MM.1S (cell line): ENCODE data around the gene RCSD1.

Experiments used
- EZH2 ChIP-seq: fragments of 300-600 bp; sonication (generic); optimal IDR thresholded peaks from 2 replicates; pipeline ENCODE3; 2017; ENCODE audit warnings: low read depth, mild to moderate bottlenecking, antibody characterized with exemption, low read length, mixed read lengths
- TF ChIP-seq, protein P1 (sequence below): fragments of 300-600 bp; sonication (generic); IDR thresholded peaks from 2 replicates; pipeline ENCODE4 v1.5.1; 2016; ENCODE audit warnings: antibody characterized with exemption, low read length, mixed read lengths

GRCh38 chr1:167667536-167667935 is 37.5 kb downstream of the RCSD1 start:
- TF ChIP-seq, protein P1, sequence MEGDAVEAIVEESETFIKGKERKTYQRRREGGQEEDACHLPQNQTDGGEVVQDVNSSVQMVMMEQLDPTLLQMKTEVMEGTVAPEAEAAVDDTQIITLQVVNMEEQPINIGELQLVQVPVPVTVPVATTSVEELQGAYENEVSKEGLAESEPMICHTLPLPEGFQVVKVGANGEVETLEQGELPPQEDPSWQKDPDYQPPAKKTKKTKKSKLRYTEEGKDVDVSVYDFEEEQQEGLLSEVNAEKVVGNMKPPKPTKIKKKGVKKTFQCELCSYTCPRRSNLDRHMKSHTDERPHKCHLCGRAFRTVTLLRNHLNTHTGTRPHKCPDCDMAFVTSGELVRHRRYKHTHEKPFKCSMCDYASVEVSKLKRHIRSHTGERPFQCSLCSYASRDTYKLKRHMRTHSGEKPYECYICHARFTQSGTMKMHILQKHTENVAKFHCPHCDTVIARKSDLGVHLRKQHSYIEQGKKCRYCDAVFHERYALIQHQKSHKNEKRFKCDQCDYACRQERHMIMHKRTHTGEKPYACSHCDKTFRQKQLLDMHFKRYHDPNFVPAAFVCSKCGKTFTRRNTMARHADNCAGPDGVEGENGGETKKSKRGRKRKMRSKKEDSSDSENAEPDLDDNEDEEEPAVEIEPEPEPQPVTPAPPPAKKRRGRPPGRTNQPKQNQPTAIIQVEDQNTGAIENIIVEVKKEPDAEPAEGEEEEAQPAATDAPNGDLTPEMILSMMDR: no peak
- no peak for TF ChIP-seq EZH2
